ENCODE data around the gene KANSL1.

Gene KANSL1

DNA sequence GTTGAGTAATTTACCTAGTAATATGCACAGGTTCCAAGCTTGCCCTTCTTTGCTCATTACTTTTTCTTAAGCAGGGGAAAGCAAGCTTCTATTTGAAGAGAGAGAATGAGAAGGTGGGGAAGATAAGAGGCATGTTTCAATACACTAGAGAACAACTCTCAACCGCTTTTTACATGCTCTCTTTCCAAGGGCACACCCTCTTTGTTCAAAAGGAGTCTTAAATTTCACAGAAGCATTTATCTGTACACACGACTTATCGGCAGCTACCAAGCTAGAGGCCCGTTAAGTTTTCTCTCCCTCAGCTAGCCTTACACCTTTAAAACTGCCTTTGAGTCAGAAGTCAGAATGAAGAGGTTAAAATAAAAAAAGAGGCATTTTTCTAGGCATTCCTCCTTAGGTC is 114.6 kb downstream of the KANSL1 start:
- Histone ChIP-seq H3K27me3 (replicated peaks; ENCODE audit: insufficient read depth, low read length) (no peaks in the 10 kb centered on the region), H3K79me2 (ENCODE audit: low read length) (peaks cover 41% of the 10 kb centered on the region), H3K9ac (ENCODE audit: low read length) (no peak overlapping the region), H3F3A (ENCODE audit: insufficient read depth, low read length) (no peaks in the 10 kb centered on the region), H3K36me3 (replicated peaks; ENCODE audit: insufficient read depth, low read length) (no peaks in the 10 kb centered on the region; the same call in 1 of the 2 replicates), H3K4me3 (ENCODE audit: low read length) (no peak overlapping the region), H3K4me2 (ENCODE audit: low read depth, low read length) (no peak overlapping the region), H3K4me1 (ENCODE audit: low read length) (no peaks in the 10 kb centered on the region), H2AFZ (ENCODE audit: low read length) (no peak overlapping the region), H3K9me3 (replicated peaks; ENCODE audit: insufficient read depth, low read length) (no peaks in the 10 kb centered on the region), H3K9me2 (replicated peaks; ENCODE audit: insufficient read depth, low read length) (no peaks in the 10 kb centered on the region), H3K27ac (ENCODE audit: low read length) (no peak overlapping the region), H4K20me1 (ENCODE audit: insufficient read depth, low read length) (no peaks in the 10 kb centered on the region; the same call in 1 of the 2 replicates)
- TF ChIP-seq EZH2 (optimal IDR thresholded peaks at IDR 0.05; ENCODE audit: low read depth, low read length) (no peak), EZH2phosphoT487 (IDR thresholded peaks at IDR 0.05; ENCODE audit: low read length) (no peak)
- TF ChIP-seq, protein P1, sequence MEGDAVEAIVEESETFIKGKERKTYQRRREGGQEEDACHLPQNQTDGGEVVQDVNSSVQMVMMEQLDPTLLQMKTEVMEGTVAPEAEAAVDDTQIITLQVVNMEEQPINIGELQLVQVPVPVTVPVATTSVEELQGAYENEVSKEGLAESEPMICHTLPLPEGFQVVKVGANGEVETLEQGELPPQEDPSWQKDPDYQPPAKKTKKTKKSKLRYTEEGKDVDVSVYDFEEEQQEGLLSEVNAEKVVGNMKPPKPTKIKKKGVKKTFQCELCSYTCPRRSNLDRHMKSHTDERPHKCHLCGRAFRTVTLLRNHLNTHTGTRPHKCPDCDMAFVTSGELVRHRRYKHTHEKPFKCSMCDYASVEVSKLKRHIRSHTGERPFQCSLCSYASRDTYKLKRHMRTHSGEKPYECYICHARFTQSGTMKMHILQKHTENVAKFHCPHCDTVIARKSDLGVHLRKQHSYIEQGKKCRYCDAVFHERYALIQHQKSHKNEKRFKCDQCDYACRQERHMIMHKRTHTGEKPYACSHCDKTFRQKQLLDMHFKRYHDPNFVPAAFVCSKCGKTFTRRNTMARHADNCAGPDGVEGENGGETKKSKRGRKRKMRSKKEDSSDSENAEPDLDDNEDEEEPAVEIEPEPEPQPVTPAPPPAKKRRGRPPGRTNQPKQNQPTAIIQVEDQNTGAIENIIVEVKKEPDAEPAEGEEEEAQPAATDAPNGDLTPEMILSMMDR (IDR thresholded peaks at IDR 0.05; ENCODE audit: low read length): no peak
- DNase-seq: no peak

DNA sequence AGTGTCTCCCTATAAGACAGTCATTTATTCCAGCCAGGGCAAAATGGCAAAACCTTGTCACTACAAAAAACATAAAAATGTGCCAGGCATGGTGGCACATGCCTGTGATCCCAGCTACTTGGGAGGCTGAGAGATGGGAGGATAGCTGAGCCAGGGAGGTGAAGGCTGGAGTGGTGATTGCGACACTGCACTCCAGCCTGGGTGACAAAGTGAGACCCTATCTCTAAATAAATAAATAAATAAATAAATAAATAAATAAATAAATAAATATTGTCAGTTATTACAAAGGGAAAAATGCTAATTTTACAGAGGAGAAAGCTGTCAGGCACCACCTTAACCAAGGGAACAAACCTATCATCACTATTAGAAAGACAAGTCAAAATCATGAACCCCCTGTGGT is 118.7 kb downstream of the KANSL1 start:
- DNase-seq: no peak
- Histone ChIP-seq H2AFZ (ENCODE audit: low read length) (no peak overlapping the region), H3K9ac (ENCODE audit: low read length) (no peak overlapping the region), H3K4me2 (ENCODE audit: low read depth, low read length) (no peak overlapping the region), H3F3A (ENCODE audit: insufficient read depth, low read length) (no peaks in the 10 kb centered on the region), H3K9me2 (replicated peaks; ENCODE audit: insufficient read depth, low read length) (no peaks in the 10 kb centered on the region), H3K79me2 (ENCODE audit: low read length) (peaks cover 19% of the 10 kb centered on the region), H3K27ac (ENCODE audit: low read length) (no peak overlapping the region), H3K4me1 (ENCODE audit: low read length) (no peaks in the 10 kb centered on the region), H3K9me3 (replicated peaks; ENCODE audit: insufficient read depth, low read length) (no peaks in the 10 kb centered on the region), H3K4me3 (ENCODE audit: low read length) (no peak overlapping the region), H3K27me3 (replicated peaks; ENCODE audit: insufficient read depth, low read length) (no peaks in the 10 kb centered on the region), H4K20me1 (ENCODE audit: insufficient read depth, low read length) (no peaks in the 10 kb centered on the region; the same call in 1 of the 2 replicates), H3K36me3 (replicated peaks; ENCODE audit: insufficient read depth, low read length) (0 out of 2 replicates have a peak, but pooled peaks cover 3% of the 10 kb centered on the region)
- TF ChIP-seq EZH2phosphoT487 (IDR thresholded peaks at IDR 0.05; ENCODE audit: low read length) (no peak), EZH2 (optimal IDR thresholded peaks at IDR 0.05; ENCODE audit: low read depth, low read length) (no peak)
- TF ChIP-seq, protein P1 (IDR thresholded peaks at IDR 0.05; ENCODE audit: low read length): no peak

DNA sequence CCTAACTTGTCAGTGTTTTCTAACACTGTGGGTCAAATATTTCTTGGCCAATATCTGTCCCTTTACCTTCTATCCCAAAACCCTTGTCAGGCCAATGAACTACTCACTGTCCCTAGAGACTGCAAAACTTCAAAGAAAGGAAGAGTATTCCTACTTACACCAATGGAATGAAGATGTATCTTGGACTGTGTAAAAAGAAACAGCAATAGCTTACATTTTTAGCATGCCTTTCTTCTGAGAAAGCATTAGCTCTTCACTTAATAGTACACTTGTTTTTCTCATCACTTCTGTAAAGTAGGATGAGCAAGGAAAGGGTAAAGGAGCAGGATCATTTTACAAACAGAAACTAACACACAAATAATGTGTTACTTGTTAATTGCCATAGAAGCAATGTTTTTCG is 120.2 kb downstream of the KANSL1 start:
- Histone ChIP-seq H4K20me1 (ENCODE audit: insufficient read depth, low read length) (no peaks in the 10 kb centered on the region; the same call in 1 of the 2 replicates), H3K4me2 (ENCODE audit: low read depth, low read length) (no peak overlapping the region), H2AFZ (ENCODE audit: low read length) (no peak overlapping the region), H3K27me3 (replicated peaks; ENCODE audit: insufficient read depth, low read length) (no peaks in the 10 kb centered on the region), H3K36me3 (replicated peaks; ENCODE audit: insufficient read depth, low read length) (0 out of 2 replicates have a peak, but pooled peaks cover 3% of the 10 kb centered on the region), H3K79me2 (ENCODE audit: low read length) (peaks cover 6% of the 10 kb centered on the region), H3K27ac (ENCODE audit: low read length) (no peak overlapping the region), H3K9ac (ENCODE audit: low read length) (no peak overlapping the region), H3F3A (ENCODE audit: insufficient read depth, low read length) (no peaks in the 10 kb centered on the region), H3K9me3 (replicated peaks; ENCODE audit: insufficient read depth, low read length) (no peaks in the 10 kb centered on the region), H3K9me2 (replicated peaks; ENCODE audit: insufficient read depth, low read length) (no peaks in the 10 kb centered on the region), H3K4me3 (ENCODE audit: low read length) (no peak overlapping the region), H3K4me1 (ENCODE audit: low read length) (no peaks in the 10 kb centered on the region)
- TF ChIP-seq EZH2 (optimal IDR thresholded peaks at IDR 0.05; ENCODE audit: low read depth, low read length) (no peak), EZH2phosphoT487 (IDR thresholded peaks at IDR 0.05; ENCODE audit: low read length) (no peak)
- TF ChIP-seq, protein P1 (IDR thresholded peaks at IDR 0.05; ENCODE audit: low read length): no peak
- no peak for DNase-seq
